SK-N-MC (cell line): ENCODE measurements around the gene CCDC183.

ENCODE experiments used
- DNase-seq: peaks from one replicate; pipeline ENCODE4 v3.0.0-alpha.2; 2011; ENCODE audit warnings: low read depth, low spot score
- H3K27ac ChIP-seq: fragments of 200-600 bp; sonication (generic); 2 replicates; pipeline ENCODE4 v1.5.1; 2016; ENCODE audit warnings: mixed run types
- H3K36me3 ChIP-seq: fragments of 200-600 bp; sonication (generic); 2 replicates; pipeline ENCODE4 v1.6.1; 2017; ENCODE audit warnings: antibody characterized with exemption, low read length, mixed read lengths; ENCODE audit not compliant: insufficient read depth
- H3K4me3 ChIP-seq: fragments of 200-600 bp; sonication (generic); 2 replicates; pipeline ENCODE4 v1.5.1; 2016
- H3K9ac ChIP-seq: fragments of 200-600 bp; sonication (generic); 2 replicates; pipeline ENCODE4 v1.8.0; 2017; ENCODE audit warnings: mixed run types, mixed read lengths; ENCODE audit not compliant: insufficient read length
- H3K9me3 ChIP-seq: fragments of 200-600 bp; sonication (generic); 2 replicates; pipeline ENCODE4 v1.6.1; 2017; ENCODE audit warnings: low read depth, mild to moderate bottlenecking, antibody characterized with exemption, low read length, moderate library complexity, mixed read lengths
- EZH2 ChIP-seq: fragments of 200-600 bp; sonication (generic); IDR thresholded peaks from one replicate; pipeline ENCODE4 v1.6.1; 2017; ENCODE audit warnings: antibody characterized with exemption
- FOXP2 ChIP-seq: optimal IDR thresholded peaks from 2 replicates; pipeline ENCODE3; 2011; ENCODE audit warnings: mild to moderate bottlenecking, moderate library complexity; ENCODE audit not compliant: insufficient read depth; ENCODE audit errors: extremely low read length, control extremely low read depth
- POLR2AphosphoS5 ChIP-seq: IDR thresholded peaks from 2 replicates; pipeline ENCODE4 v1.6.1; 2012; ENCODE audit warnings: mild to moderate bottlenecking, low read depth, low read length, borderline replicate concordance

CCDC183 gene

DNA sequence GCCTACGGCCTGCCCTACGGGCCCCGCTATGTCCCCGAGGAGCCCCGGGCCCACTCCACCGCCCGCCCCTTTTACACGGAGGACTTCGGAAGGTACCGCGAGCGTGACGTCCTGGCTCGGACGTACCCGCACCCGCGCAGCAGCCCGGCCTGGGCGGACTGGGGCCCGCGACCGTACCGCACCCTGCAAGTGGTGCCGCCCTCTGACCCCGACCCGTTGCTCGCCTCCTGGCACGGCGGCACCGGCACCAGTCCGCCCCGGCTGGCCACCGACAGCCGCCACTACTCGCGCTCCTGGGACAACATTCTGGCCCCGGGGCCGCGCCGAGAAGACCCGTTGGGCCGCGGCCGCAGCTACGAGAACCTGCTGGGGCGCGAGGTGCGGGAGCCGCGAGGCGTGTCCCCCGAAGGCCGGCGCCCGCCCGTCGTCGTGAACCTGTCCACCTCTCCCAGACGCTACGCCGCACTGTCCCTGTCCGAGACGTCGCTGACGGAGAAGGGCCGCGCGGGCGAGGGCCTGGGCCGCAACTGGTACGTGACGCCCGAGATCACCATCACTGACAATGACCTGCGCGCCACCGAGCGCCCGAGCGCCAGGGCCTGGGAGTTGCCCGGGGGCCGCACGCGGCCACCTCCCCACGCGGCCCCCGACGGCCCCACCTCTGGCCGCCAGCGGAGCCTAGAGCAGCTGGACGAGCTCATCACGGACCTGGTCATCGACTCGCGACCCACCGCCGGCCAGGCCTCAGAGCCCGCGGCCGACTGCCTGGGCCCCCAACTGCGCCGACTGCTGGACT lies 49.5 kb downstream of the CCDC183 start:
- Histone ChIP-seq H3K27ac (no peak overlapping the region), H3K36me3 (no peaks in the 10 kb centered on the region; the same call in 1 of the 2 replicates), H3K4me3 (no peak overlapping the region), H3K9me3 (no peaks in the 10 kb centered on the region), H3K9ac (no peak overlapping the region)
- DNase-seq = no peak
- TF ChIP-seq POLR2AphosphoS5 (no peak), EZH2 (no peak)

GRCh38 chr9:136846376-136847087 lies 50.4 kb downstream of the CCDC183 start:
- peak overlapping the region; percentile 88 for H3K4me3 ChIP-seq
- TF ChIP-seq EZH2 = no peak
- no peak for TF ChIP-seq FOXP2
- TF ChIP-seq POLR2AphosphoS5 = no peak
- no peaks in the 10 kb centered on the region for H3K9me3 ChIP-seq
- H3K9ac ChIP-seq = no peak overlapping the region
- no peak for DNase-seq
- no peak overlapping the region for H3K27ac ChIP-seq
- H3K36me3 ChIP-seq = no peaks in the 10 kb centered on the region; the same call in 1 of the 2 replicates

DNA sequence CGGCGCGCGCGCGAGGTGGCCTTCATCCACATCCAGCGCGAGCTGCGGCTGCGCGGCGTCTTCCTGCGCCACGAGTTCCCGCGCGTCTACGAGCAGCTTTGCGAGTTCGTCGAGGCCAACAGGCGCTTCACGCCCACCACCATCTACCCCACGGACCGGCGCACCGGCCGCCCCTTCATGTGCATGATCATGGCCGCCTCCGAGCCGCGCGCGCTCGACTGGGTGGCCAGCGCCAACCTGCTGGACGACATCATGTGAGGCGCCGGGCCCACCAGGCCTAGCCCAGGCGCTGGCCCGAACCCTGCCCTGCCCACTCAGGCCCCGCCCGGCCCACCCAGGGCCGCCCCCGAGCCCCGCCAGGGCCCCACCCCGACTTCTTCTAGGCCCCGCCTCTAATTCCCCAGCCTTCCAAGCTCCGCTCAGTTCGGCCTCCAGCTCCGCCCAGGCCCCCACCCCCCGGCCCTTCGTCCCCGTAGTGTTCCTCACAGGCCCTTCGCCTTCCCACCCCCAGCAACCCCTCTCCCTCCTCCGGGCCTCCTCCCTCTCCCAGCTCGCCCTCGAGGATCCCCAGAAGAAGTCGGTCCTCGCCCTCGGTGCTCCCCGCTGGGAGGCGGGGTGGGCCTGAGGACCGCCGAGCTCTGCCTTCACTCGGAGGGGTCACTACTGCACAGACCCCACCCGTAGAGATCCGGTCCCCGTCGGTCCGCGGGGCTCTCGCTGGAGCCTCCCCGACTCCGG lies 51.1 kb downstream of the CCDC183 start:
- no peak for DNase-seq
- Histone ChIP-seq H3K4me3 (peak overlapping the region; percentile 88), H3K36me3 (no peaks in the 10 kb centered on the region; the same call in 1 of the 2 replicates), H3K9me3 (no peaks in the 10 kb centered on the region), H3K27ac (no peak overlapping the region), H3K9ac (no peak overlapping the region)
- TF ChIP-seq FOXP2 (no peak), EZH2 (no peak), POLR2AphosphoS5 (peak; percentile 22; the same call in 1 of the 2 replicates)

DNA sequence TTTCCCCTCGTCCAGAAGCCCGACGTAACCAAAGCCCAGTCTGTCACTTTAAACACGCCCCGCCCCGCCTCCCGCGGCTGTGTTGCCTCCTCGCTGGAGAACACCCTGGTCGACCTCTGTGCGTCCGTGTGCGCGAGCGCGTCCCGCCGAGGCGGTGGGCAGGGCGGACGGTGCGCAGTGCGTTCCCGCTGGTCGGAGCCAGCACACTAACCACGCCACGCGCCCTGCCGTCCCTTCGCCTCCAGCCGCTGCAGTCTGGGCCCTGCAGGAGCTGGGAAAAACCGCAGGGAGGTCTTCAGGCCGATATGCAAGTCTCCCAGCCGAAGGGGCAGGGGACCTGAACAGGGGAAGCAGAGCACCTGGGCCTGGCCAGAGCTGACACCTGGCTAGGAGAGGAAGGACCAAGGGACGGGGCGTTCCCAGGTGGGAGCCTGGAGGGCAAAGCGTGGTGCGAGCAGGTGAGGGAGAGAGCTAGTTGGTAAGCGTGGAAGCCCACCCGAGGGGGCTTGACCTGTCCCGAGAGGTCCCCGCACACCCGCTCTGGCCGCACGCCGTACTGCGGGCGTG lies 51.8 kb downstream of the CCDC183 start:
- Histone ChIP-seq H3K27ac (peak overlapping the region; percentile 87; the same call in 1 of the 2 replicates), H3K9me3 (no peaks in the 10 kb centered on the region), H3K9ac (peak overlapping the region; percentile 77), H3K36me3 (no peaks in the 10 kb centered on the region; the same call in 1 of the 2 replicates), H3K4me3 (peak overlapping the region; percentile 88)
- DNase-seq = no peak
- no peak for TF ChIP-seq FOXP2
- no peak for TF ChIP-seq EZH2
- peak; percentile 34; the same call in 1 of the 2 replicates for TF ChIP-seq POLR2AphosphoS5

DNA sequence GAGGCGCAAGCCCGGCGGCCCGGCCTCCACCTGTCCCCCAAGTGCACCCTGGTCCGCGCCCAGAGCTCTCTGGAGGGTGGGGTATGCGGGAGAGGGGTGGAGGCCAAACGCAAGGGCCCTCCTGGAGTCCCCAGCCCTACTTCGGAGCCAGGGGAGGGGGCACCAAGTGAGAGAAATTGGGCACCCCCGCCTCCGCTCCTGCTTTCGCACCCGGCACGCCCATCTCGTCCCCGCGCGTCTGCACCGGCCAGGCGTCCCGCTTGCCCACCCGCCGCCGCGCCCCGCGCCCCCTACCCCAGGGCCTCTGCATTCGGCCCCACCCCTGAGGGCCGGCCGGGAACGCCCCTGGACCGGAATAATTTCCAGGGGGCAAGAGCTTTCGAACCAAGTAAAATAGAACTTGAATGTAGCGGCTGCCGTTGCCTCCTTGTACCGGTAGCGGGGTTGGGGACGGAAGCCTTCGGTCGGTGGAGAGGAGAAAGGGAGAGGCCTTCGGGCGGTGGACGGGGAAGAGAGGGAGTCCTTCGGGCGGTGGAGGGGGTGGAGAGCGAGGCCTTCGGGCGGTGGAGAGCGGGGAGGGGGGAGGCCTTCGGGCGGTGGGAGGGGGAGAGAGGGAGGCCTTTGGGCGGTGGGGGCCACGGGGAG lies 52.4 kb downstream of the CCDC183 start:
- no peak for TF ChIP-seq POLR2AphosphoS5
- TF ChIP-seq FOXP2 = no peak
- TF ChIP-seq EZH2 = no peak
- Histone ChIP-seq H3K9me3 (no peaks in the 10 kb centered on the region), H3K27ac (peak overlapping the region; percentile 87), H3K36me3 (no peaks in the 10 kb centered on the region; the same call in 1 of the 2 replicates), H3K9ac (peak overlapping the region; percentile 77), H3K4me3 (peak overlapping the region; percentile 88)
- no peak for DNase-seq

- DNase-seq = peak; percentile 94
- Histone ChIP-seq H3K27ac (peak within 1 kb of the TSS; percentile 87), H3K4me3 (peak within 1 kb of the TSS; percentile 88), H3K36me3 (no peaks in the 10 kb centered on the region; the same call in 1 of the 2 replicates), H3K9me3 (no peaks in the 10 kb centered on the region), H3K9ac (peak within 1 kb of the TSS; percentile 77)
- TF ChIP-seq EZH2 (no peak), POLR2AphosphoS5 (peak; percentile 90)
Observed at GRCh38 chr9:136849038-136849959, 53.2 kb downstream of the CCDC183 start, which contains the start of gene PHPT1. PHPT1 (plus strand) TSS chr9:136849409; CDS start chr9:136849431, 22 bp downstream.
